H1 (cell line): Measurements from ENCODE around the gene NDUFA3. TPM values are rescaled to one million over a fixed set of nuclear protein-coding genes. Genes with fewer than 3 reads are reported as not detected.

Source experiments
- CTCF ChIA-PET: fragments of 300-600 bp; sonication (Branson Sonifier 250); formaldehyde crosslinking; loops from one replicate; lab custom pipeline; 2021; ENCODE audit not compliant: partially characterized antibody; lab: Charles Lee
- POLR2A ChIA-PET: fragments of 300-600 bp; sonication (Branson Sonifier 250); formaldehyde crosslinking; loops from one replicate; lab custom pipeline; 2021; ENCODE audit warnings: inconsistent platforms; ENCODE audit not compliant: partially characterized antibody; lab: Charles Lee
- DNase-seq, 2 experiments: peaks; one replicate each; pipeline versions ENCODE4 v3.0.0 to v3.0.0-alpha.2; 2010 to 2022; ENCODE audit warnings: low spot score in 2 of 2, low read depth in 1 of 2, mixed read lengths in 1 of 2
- FAIRE-seq: peaks from 2 replicates; lab custom pipeline; 2011; peaks lifted over from hg19 to GRCh38; lab: Jason Lieb, UNC
- H2AFZ ChIP-seq: 2 replicates; pipeline ENCODE4 v1.8.1; 2012; ENCODE audit warnings: low read length, inconsistent platforms
- H2AK5ac ChIP-seq: 2 replicates; pipeline ENCODE4 v1.6.1; 2013; ENCODE audit warnings: low read depth, low read length
- H2BK120ac ChIP-seq: replicated peaks from 2 replicates; pipeline ENCODE3; 2013; ENCODE audit warnings: low read depth, low read length, inconsistent platforms
- H2BK12ac ChIP-seq: 2 replicates; pipeline ENCODE4 v1.6.1; 2013; ENCODE audit warnings: low read depth, low read length
- H2BK15ac ChIP-seq: 2 replicates; pipeline ENCODE4 v1.6.1; 2013; ENCODE audit warnings: low read length
- H2BK20ac ChIP-seq: 2 replicates; pipeline ENCODE4 v1.6.1; 2013; ENCODE audit warnings: low read length
- H2BK5ac ChIP-seq: 2 replicates; pipeline ENCODE4 v1.6.1; 2013; ENCODE audit warnings: low read depth, low read length
- H3K14ac ChIP-seq: 2 replicates; pipeline ENCODE4 v1.6.1; 2013; ENCODE audit warnings: inconsistent platforms; ENCODE audit not compliant: insufficient read length
- H3K18ac ChIP-seq: 2 replicates; pipeline ENCODE4 v1.6.1; 2013; ENCODE audit warnings: low read length; ENCODE audit errors: extremely low read depth
- H3K23ac ChIP-seq: 2 replicates; pipeline ENCODE4 v1.6.1; 2013; ENCODE audit warnings: inconsistent platforms; ENCODE audit not compliant: insufficient read length
- H3K23me2 ChIP-seq: 2 replicates; pipeline ENCODE4 v1.6.1; 2013; ENCODE audit warnings: low read depth, low read length
- H3K27ac ChIP-seq: 2 replicates; pipeline ENCODE4 v1.6.1; 2011; ENCODE audit warnings: low read depth, low read length, inconsistent platforms
- H3K27me3 ChIP-seq, 4 experiments: replicated peaks in 1 of 4; 1 replicate in 1 of 4; 2 replicates in 3 of 4; pipeline versions ENCODE4 v1.6.1 to v1.8.1; 2011 to 2013; ENCODE audit warnings: low read length in 3 of 4, mild to moderate bottlenecking in 3 of 4, inconsistent platforms in 2 of 4, mixed read lengths in 2 of 4, moderate library complexity in 1 of 4; ENCODE audit not compliant: control insufficient read depth in 3 of 4, insufficient read depth in 3 of 4; ENCODE audit errors: extremely low read depth in 1 of 4
- H3K36me3 ChIP-seq, 4 experiments: 2 replicates each; pipeline versions ENCODE4 v1.6.1 to v1.8.1; 2011 to 2013; ENCODE audit warnings: mild to moderate bottlenecking in 4 of 4, low read length in 3 of 4, moderate library complexity in 2 of 4, control low read depth in 1 of 4, inconsistent platforms in 1 of 4; ENCODE audit not compliant: insufficient read depth in 4 of 4, control insufficient read depth in 2 of 4
- H3K4ac ChIP-seq: replicated peaks from 2 replicates; pipeline ENCODE3; 2013; ENCODE audit warnings: low read length, low read depth, mixed read lengths, inconsistent platforms; ENCODE audit not compliant: insufficient read length
- H3K4me1 ChIP-seq, 4 experiments: replicated peaks in 1 of 4; 1 replicate in 1 of 4; 2 replicates in 3 of 4; pipeline versions ENCODE4 v1.6.1 to v1.8.1; 2011 to 2013; ENCODE audit warnings: low read length in 3 of 4, inconsistent platforms in 2 of 4, mixed read lengths in 1 of 4; ENCODE audit not compliant: insufficient read depth in 4 of 4, control insufficient read depth in 3 of 4
- H3K4me2 ChIP-seq, 2 experiments: 2 replicates each; pipeline versions ENCODE4 v1.6.1 to v1.8.1; 2011 to 2013; ENCODE audit warnings: low read depth in 2 of 2, low read length in 2 of 2, control low read depth in 1 of 2, inconsistent platforms in 1 of 2, mild to moderate bottlenecking in 1 of 2; ENCODE audit not compliant: insufficient read depth in 1 of 2
- H3K4me3 ChIP-seq, 4 experiments: fragments of 200-600, 300-600 bp in 1 of 4; sonication (generic), shearing (Covaris generic), sonication (Bioruptor Twin) in 1 of 4; 2 replicates each; pipeline versions ENCODE4 v1.5.1 to v1.8.1; 2011 to 2016; ENCODE audit warnings: low read length in 4 of 4, low read depth in 3 of 4, control low read depth in 2 of 4, inconsistent platforms in 2 of 4, mild to moderate bottlenecking in 2 of 4, mixed read lengths in 1 of 4, moderate library complexity in 1 of 4; ENCODE audit not compliant: insufficient read depth in 2 of 4; ENCODE audit errors: extremely low read depth in 1 of 4
- H3K56ac ChIP-seq: replicated peaks from 2 replicates; pipeline ENCODE3; 2013; ENCODE audit warnings: low read depth, mild to moderate bottlenecking, mixed read lengths, low read length, inconsistent platforms; ENCODE audit not compliant: insufficient read length
- H3K79me1 ChIP-seq: 2 replicates; pipeline ENCODE4 v1.6.1; 2013; ENCODE audit warnings: low read depth, low read length, control low read depth
- H3K79me2 ChIP-seq, 2 experiments: 2 replicates each; pipeline versions ENCODE4 v1.6.1 to v1.8.1; 2012 to 2013; ENCODE audit warnings: low read length in 2 of 2, mild to moderate bottlenecking in 2 of 2, inconsistent platforms in 1 of 2; ENCODE audit not compliant: insufficient read depth in 2 of 2, control insufficient read depth in 1 of 2
- H3K9ac ChIP-seq, 4 experiments: replicated peaks in 1 of 4; 1 replicate in 1 of 4; 2 replicates in 3 of 4; pipeline versions ENCODE4 v1.6.1 to v1.8.1; 2011 to 2013; ENCODE audit warnings: low read depth in 3 of 4, low read length in 3 of 4, control low read depth in 2 of 4, mild to moderate bottlenecking in 2 of 4, moderate library complexity in 2 of 4, inconsistent platforms in 1 of 4; ENCODE audit errors: extremely low read depth in 1 of 4
- H3K9me3 ChIP-seq, 2 experiments: 2 replicates each; pipeline versions ENCODE4 v1.6.1 to v1.8.1; 2012 to 2013; ENCODE audit warnings: mild to moderate bottlenecking in 2 of 2, moderate library complexity in 2 of 2, control low read depth in 1 of 2, inconsistent platforms in 1 of 2, low read depth in 1 of 2, low read length in 1 of 2, mixed read lengths in 1 of 2; ENCODE audit not compliant: insufficient read depth in 2 of 2
- H4K20me1 ChIP-seq, 2 experiments: replicated peaks in 1 of 2; 2 replicates each; pipeline versions ENCODE3 to v1.8.1; 2011 to 2013; ENCODE audit warnings: inconsistent platforms in 2 of 2, low read length in 2 of 2, mild to moderate bottlenecking in 1 of 2; ENCODE audit not compliant: insufficient read depth in 2 of 2, control insufficient read depth in 1 of 2
- H4K5ac ChIP-seq: 2 replicates; pipeline ENCODE4 v1.6.1; 2013; ENCODE audit warnings: low read length, low read depth, mixed read lengths, inconsistent platforms; ENCODE audit not compliant: insufficient read length
- H4K8ac ChIP-seq: 2 replicates; pipeline ENCODE4 v1.8.0; 2013; ENCODE audit warnings: mild to moderate bottlenecking, moderate library complexity, low read length, inconsistent platforms; ENCODE audit not compliant: insufficient read depth; ENCODE audit errors: extremely low read depth
- H4K91ac ChIP-seq: replicated peaks from 2 replicates; pipeline ENCODE3; 2013; ENCODE audit warnings: low read length, mixed read lengths, inconsistent platforms; ENCODE audit not compliant: insufficient read length
- BRCA1 ChIP-seq: IDR thresholded peaks from 2 replicates; pipeline ENCODE4 v1.6.1; 2012; ENCODE audit warnings: low read depth, low read length, improper control_type of control experiment
- CHD1 ChIP-seq: IDR thresholded peaks from 2 replicates; pipeline ENCODE4 v1.6.1; 2012; ENCODE audit warnings: low read depth, low read length, improper control_type of control experiment
- EGR1 ChIP-seq: IDR thresholded peaks from 2 replicates; pipeline ENCODE4 v1.6.1; 2011; ENCODE audit warnings: low read depth, low read length, borderline replicate concordance
- HDAC2 ChIP-seq, 2 experiments: fragments of 300-600 bp in 1 of 2; sonication (generic) in 1 of 2; IDR thresholded peaks; 2 replicates each; pipeline ENCODE4 v1.6.1; 2011 to 2012; ENCODE audit warnings: low read depth in 2 of 2, low read length in 2 of 2, mild to moderate bottlenecking in 2 of 2, moderate library complexity in 2 of 2, borderline replicate concordance in 1 of 2, inconsistent platforms in 1 of 2
- HDAC6 ChIP-seq: IDR thresholded peaks from one replicate; pipeline ENCODE4 v1.7.1; 2012; ENCODE audit warnings: low read depth, mild to moderate bottlenecking, inconsistent platforms, low read length, moderate library complexity
- JUN ChIP-seq: IDR thresholded peaks from 2 replicates; pipeline ENCODE4 v1.6.1; 2011; ENCODE audit warnings: low read depth, mild to moderate bottlenecking, improper control_type of control experiment, low read length
- PHF8 ChIP-seq: fragments of 200-600 bp; sonication (generic); conservative IDR thresholded peaks from 2 replicates; pipeline ENCODE4 v1.7.1; 2012; ENCODE audit warnings: low read depth, mild to moderate bottlenecking, inconsistent platforms, low read length, moderate library complexity
- POU5F1 ChIP-seq: IDR thresholded peaks from 2 replicates; pipeline ENCODE4 v1.6.1; 2011; ENCODE audit warnings: low read depth, mild to moderate bottlenecking, low read length, moderate library complexity
- RAD21 ChIP-seq, 2 experiments: IDR thresholded peaks in 1 of 2; conservative IDR thresholded peaks in 1 of 2; 2 replicates each; pipeline ENCODE4 v1.6.1; 2011; ENCODE audit warnings: low read depth in 2 of 2, low read length in 2 of 2, improper control_type of control experiment in 1 of 2, inconsistent platforms in 1 of 2, mild to moderate bottlenecking in 1 of 2, moderate library complexity in 1 of 2
- RBBP5 ChIP-seq: IDR thresholded peaks from 2 replicates; pipeline ENCODE4 v1.7.1; 2012; ENCODE audit warnings: low read depth, mild to moderate bottlenecking, inconsistent platforms, low read length, moderate library complexity, borderline replicate concordance
- SIN3A ChIP-seq, 2 experiments: IDR thresholded peaks in 1 of 2; conservative IDR thresholded peaks in 1 of 2; 2 replicates each; pipeline ENCODE4 v1.6.1; 2011 to 2012; ENCODE audit warnings: low read length in 2 of 2, improper control_type of control experiment in 1 of 2, low read depth in 1 of 2, mild to moderate bottlenecking in 1 of 2
- WGBS, 2 experiments: shearing (Covaris generic) in 1 of 2; methylation state at CpG; one replicate each; pipeline versions ENCODE4 v1.1.6 to v1.1.7; 2013 to 2015; ENCODE audit warnings: low lambda C conversion rate in 2 of 2, mixed read lengths in 2 of 2, inconsistent platforms in 1 of 2, low coverage in 1 of 2, missing lambda C conversion rate in 1 of 2; ENCODE audit not compliant: insufficient replicate concordance in 2 of 2, insufficient coverage in 1 of 2, insufficient read length in 1 of 2; ENCODE audit errors: extremely low coverage in 1 of 2, missing lambda C conversion rate in 1 of 2; 5-methylcytosine and 5-hydroxymethylcytosine counted together
- polyA plus RNA-seq, 7 experiments: library from polyadenylated mRNA; depleted of rRNA in 3 of 7; stranded (reverse) in 5 of 7; unstranded in 2 of 7; fragments of >200 nt in 5 of 7; fragments of 200-250 nt in 2 of 7; gene quantifications; 1 replicate in 5 of 7; 2 replicates in 1 of 7; 4 replicates in 1 of 7; pipeline versions ENCODE4 v1.2.1 to v1.2.3, GENCODE V29; 2011 to 2013; ENCODE audit warnings: missing spikeins in 2 of 7, mixed read lengths in 2 of 7
- total RNA-seq: library from RNA; stranded (reverse); fragmentation: NEBNext Ultra II Directional; extraction: Animal tissue kit (Norgen Biotek cat#: 25700); gene quantifications from 2 replicates; pipeline ENCODE4 v1.2.1, GENCODE V29; 2021

NDUFA3 gene
- total and polyA plus RNA-seq, 2 of the 8 experiments (the other 6 are each of a cell fraction or from before 2014, with no cell fraction given): 175 to 208 TPM

- H3K36me3 ChIP-seq: peaks cover 14 to 47% (median 38%) of the 10 kb centered on the region in 4 experiments; a peak in 7 of 8 replicates
- no peaks in the 10 kb centered on the region for H3K27me3 ChIP-seq
- no peak overlapping the region for H2AK5ac ChIP-seq
- CTCF ChIA-PET: interaction anchor here (0.6 kb wide), 1 partner anchor 69 kb away, joined by 3 read pairs; no protein-coding TSS in a partner anchor
- peaks cover 5% of the 10 kb centered on the region for H3K23me2 ChIP-seq
- POLR2A ChIA-PET: interaction anchor here (1.2 to 9.2 kb wide), 2 partner anchors 11 to 49 kb away, joined by 3 to 116 read pairs; partner anchors contain the start of genes PRPF31 and TFPT
- FAIRE-seq: no peak
- no peaks in the 10 kb centered on the region for H3K9me3 ChIP-seq
- H3K18ac ChIP-seq: no peak overlapping the region
- no peak overlapping the region for H3K27ac ChIP-seq
- H3K23ac ChIP-seq: no peak overlapping the region
- no peak overlapping the region for H2BK20ac ChIP-seq
- H3K4me2 ChIP-seq: no peak overlapping the region; a peak in 1 of 4 replicates
- no peak for DNase-seq
- H2BK5ac ChIP-seq: no peak overlapping the region
- no peak overlapping the region for H3K4ac ChIP-seq
- no peak overlapping the region for H3K4me3 ChIP-seq
- no peak overlapping the region for H3K56ac ChIP-seq
- H4K20me1 ChIP-seq: peaks cover 3 to 12% of the 10 kb centered on the region in 2 experiments
- H2BK15ac ChIP-seq: no peak overlapping the region
- 79% methylated on average over 11 of the region's 11 CpGs; no CpG with 5 or more reads in 1 of the 2 experiments for WGBS, 2 experiments
- H4K8ac ChIP-seq: no peak overlapping the region; the same call in 1 of the 2 replicates
- H3K4me1 ChIP-seq: 0 out of 7 replicates have a peak, but pooled peaks cover 0 to 2% (median 0%) of the 10 kb centered on the region in 4 experiments
- no peak overlapping the region for H2BK12ac ChIP-seq
- no peak overlapping the region for H4K91ac ChIP-seq
- no peak overlapping the region for H4K5ac ChIP-seq
- H3K79me2 ChIP-seq: peaks cover 0 to 13% of the 10 kb centered on the region in 2 experiments; a peak in 2 of 4 replicates
- H2BK120ac ChIP-seq: no peak overlapping the region
- H2AFZ ChIP-seq: no peak overlapping the region
- H3K14ac ChIP-seq: no peak overlapping the region
- no peak overlapping the region for H3K9ac ChIP-seq
- H3K79me1 ChIP-seq: no peaks in the 10 kb centered on the region; the same call in 1 of the 2 replicates
- TF ChIP-seq JUN (no peak), RBBP5 (no peak), EGR1 (no peak), PHF8 (no peak), POU5F1 (no peak), HDAC2 (IDR thresholded peaks at IDR 0.05; ENCODE audit: borderline replicate concordance in 1 of 2, low read depth in 2 of 2, low read length in 2 of 2) (no peak), CHD1 (no peak), SIN3A (conservative IDR thresholded peaks at IDR 0.05 in 1 of 2, IDR thresholded peaks at IDR 0.05 in 1 of 2; ENCODE audit: low read depth in 1 of 2, low read length in 2 of 2) (no peak), BRCA1 (no peak), RAD21 (IDR thresholded peaks at IDR 0.05 in 1 of 2, conservative IDR thresholded peaks at IDR 0.05 in 1 of 2; ENCODE audit: low read depth in 2 of 2, low read length in 2 of 2) (no peak), HDAC6 (no peak)
Measured at GRCh38 chr19:54104998-54105715, 2.5 kb downstream of the NDUFA3 start.
